Right atrium auricular region (tissue), 2 donors: ENCODE measurements around the gene TGFBR2. TPM values are rescaled to one million over a fixed set of nuclear protein-coding genes. Genes with fewer than 3 reads are reported as not detected.

ENCODE experiments used
- DNase-seq: peaks from one replicate; pipeline ENCODE4 v3.0.0-alpha.2; 2019; ENCODE audit warnings: low spot score
- H3K27ac ChIP-seq, 2 donors: fragments of 200-600 bp; sonication (generic); 1 replicate in 1 of 2; 2 replicates in 1 of 2; pipeline ENCODE4 v1.5.1; 2016 to 2019
- H3K27me3 ChIP-seq, 2 donors: fragments of 200-600 bp; sonication (generic); one replicate each; pipeline versions ENCODE4 v1.5.1 to v1.6.0; 2017 to 2019
- H3K36me3 ChIP-seq: fragments of 200-600 bp; sonication (generic); one replicate; pipeline ENCODE4 v1.5.1; 2016
- H3K4me1 ChIP-seq, 2 donors: fragments of 200-600 bp; sonication (generic); one replicate each; pipeline versions ENCODE4 v1.5.1 to v1.6.0; 2017 to 2019
- H3K4me3 ChIP-seq, 2 donors: fragments of 200-600 bp; sonication (generic); 1 replicate in 1 of 2; 2 replicates in 1 of 2; pipeline ENCODE4 v1.5.1; 2017 to 2019; ENCODE audit warnings: mild to moderate bottlenecking in 1 of 2, moderate library complexity in 1 of 2
- H3K9me3 ChIP-seq, 2 donors: fragments of 200-600 bp; sonication (generic); one replicate each; pipeline ENCODE4 v1.5.1; 2019
- CTCF ChIP-seq, 2 donors: fragments of 200-600 bp; sonication (generic); IDR thresholded peaks; one replicate each; pipeline ENCODE4 v1.5.1; 2019; ENCODE audit warnings: antibody characterized with exemption in 2 of 2
- total RNA-seq, 2 donors: library from RNA; depleted of rRNA; stranded (reverse); fragments of >200 nt; gene quantifications; one replicate each; pipeline ENCODE4 v1.1.0, GENCODE V29; 2016

TGFBR2 gene
- total RNA-seq, 2 donors from 2014 or later: 205 to 210 TPM

GRCh38 chr3:30673425-30674341 lies 67.3 kb downstream of the TGFBR2 start:
- no peak for DNase-seq
- peaks cover 0 to 50% of the 10 kb centered on the region in 2 donors for H3K4me1 ChIP-seq

GRCh38 chr3:30675006-30675405 lies 68.6 kb downstream of the TGFBR2 start:
- DNase-seq: no peak
- H3K4me3 ChIP-seq: no peak overlapping the region
- peaks cover 0 to 62% of the 10 kb centered on the region in 2 donors for H3K4me1 ChIP-seq
- no peak for TF ChIP-seq CTCF (IDR thresholded peaks at IDR 0.05)
- H3K36me3 ChIP-seq: peaks cover 93% of the 10 kb centered on the region
- H3K9me3 ChIP-seq: no peaks in the 10 kb centered on the region
- no peak overlapping the region for H3K27ac ChIP-seq
- H3K27me3 ChIP-seq: no peaks in the 10 kb centered on the region

More at GRCh38 chr3:30673425-30674341, 67.3 kb downstream of the TGFBR2 start:
- H3K27ac ChIP-seq: peak overlapping the region; percentile 6 to 60
- H3K4me3 ChIP-seq: no peak overlapping the region
- H3K27me3 ChIP-seq: no peaks in the 10 kb centered on the region
- H3K9me3 ChIP-seq: no peaks in the 10 kb centered on the region
- no peak for TF ChIP-seq CTCF (IDR thresholded peaks at IDR 0.05)
- peaks cover 88% of the 10 kb centered on the region for H3K36me3 ChIP-seq

GRCh38 chr3:30675774-30676173 lies 69.4 kb downstream of the TGFBR2 start:
- no peaks in the 10 kb centered on the region for H3K27me3 ChIP-seq
- DNase-seq: no peak
- H3K27ac ChIP-seq: no peak overlapping the region
- no peaks in the 10 kb centered on the region for H3K9me3 ChIP-seq
- peaks cover 86% of the 10 kb centered on the region for H3K36me3 ChIP-seq
- H3K4me3 ChIP-seq: no peak overlapping the region
- peaks cover 0 to 70% of the 10 kb centered on the region in 2 donors for H3K4me1 ChIP-seq
- TF ChIP-seq CTCF (IDR thresholded peaks at IDR 0.05): no peak

- TF ChIP-seq CTCF (IDR thresholded peaks at IDR 0.05): no peak
- DNase-seq: no peak
- Histone ChIP-seq H3K9me3 (no peaks in the 10 kb centered on the region), H3K4me1 (peaks cover 0 to 72% of the 10 kb centered on the region in 2 donors), H3K36me3 (peaks cover 77% of the 10 kb centered on the region), H3K27me3 (no peaks in the 10 kb centered on the region), H3K27ac (no peak overlapping the region), H3K4me3 (no peak overlapping the region)
Measured at GRCh38 chr3:30676424-30677346, 70.3 kb downstream of the TGFBR2 start.

GRCh38 chr3:30677347-30677685 lies 70.9 kb downstream of the TGFBR2 start:
- no peak overlapping the region for H3K27ac ChIP-seq
- H3K4me1 ChIP-seq: peaks cover 0 to 74% of the 10 kb centered on the region in 2 donors

More at GRCh38 chr3:30677347-30677685, 70.9 kb downstream of the TGFBR2 start:
- Histone ChIP-seq H3K4me3 (no peak overlapping the region), H3K36me3 (peaks cover 71% of the 10 kb centered on the region), H3K27me3 (no peaks in the 10 kb centered on the region), H3K9me3 (no peaks in the 10 kb centered on the region)
- no peak for TF ChIP-seq CTCF (IDR thresholded peaks at IDR 0.05)
- no peak for DNase-seq
